Measurements from ENCODE around the gene PHPT1. TPM values are rescaled to one million over a fixed set of nuclear protein-coding genes. Genes with fewer than 3 reads are reported as not detected.
"Not testable (repeated sequence)": the region's sequence is repeated elsewhere in the genome, so short reads cannot be mapped to it uniquely, and the experiment has no call there.

PHPT1 gene
- total RNA-seq, 1 experiment from 2014 or later: 70.5 TPM

DNA sequence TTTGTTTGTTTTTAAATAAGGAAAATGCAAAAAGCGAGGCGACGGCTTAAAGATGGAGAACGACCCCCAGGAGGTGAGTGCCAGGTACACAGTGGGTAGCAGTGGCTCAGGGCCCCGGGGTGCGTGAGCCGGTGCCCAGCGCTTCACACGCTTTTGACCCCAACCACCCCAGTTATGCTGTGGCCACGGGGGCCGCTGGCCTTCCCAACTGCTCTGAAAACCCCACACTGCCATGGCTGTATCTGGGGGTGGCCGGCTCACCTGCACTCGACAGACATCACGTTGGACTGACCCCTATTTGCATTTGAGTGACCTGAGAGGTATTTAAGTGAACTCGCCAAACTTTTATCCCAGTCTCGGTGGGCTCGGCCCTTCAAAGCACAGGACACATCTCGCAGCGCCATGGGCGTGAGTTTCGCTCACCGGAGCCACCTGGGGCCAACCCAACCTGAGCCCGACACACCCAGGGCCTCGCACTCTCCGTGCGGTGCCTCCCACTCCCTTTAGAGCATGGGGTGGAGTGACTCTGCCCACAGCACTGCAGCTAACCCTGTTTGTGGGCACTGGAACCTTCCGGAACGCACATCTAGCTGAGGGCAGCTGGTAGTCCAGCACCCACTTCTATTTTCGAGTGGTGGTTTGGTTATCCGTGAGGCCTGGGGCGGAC, 20.6 kb upstream of the PHPT1 start:
- H3K4me3 ChIP-seq: no peak overlapping the region
- peaks cover 74% of the 10 kb centered on the region for H3K36me3 ChIP-seq
- no peaks in the 10 kb centered on the region for H3K4me1 ChIP-seq (replicated peaks)
- H3K27me3 ChIP-seq (replicated peaks): no peaks in the 10 kb centered on the region
- DNase-seq (ENCODE audit: low read depth in 1 of 2, low spot score in 2 of 2): no peak
- H3K9me3 ChIP-seq (replicated peaks): no peaks in the 10 kb centered on the region
- H3K27ac ChIP-seq: no peak overlapping the region

DNA sequence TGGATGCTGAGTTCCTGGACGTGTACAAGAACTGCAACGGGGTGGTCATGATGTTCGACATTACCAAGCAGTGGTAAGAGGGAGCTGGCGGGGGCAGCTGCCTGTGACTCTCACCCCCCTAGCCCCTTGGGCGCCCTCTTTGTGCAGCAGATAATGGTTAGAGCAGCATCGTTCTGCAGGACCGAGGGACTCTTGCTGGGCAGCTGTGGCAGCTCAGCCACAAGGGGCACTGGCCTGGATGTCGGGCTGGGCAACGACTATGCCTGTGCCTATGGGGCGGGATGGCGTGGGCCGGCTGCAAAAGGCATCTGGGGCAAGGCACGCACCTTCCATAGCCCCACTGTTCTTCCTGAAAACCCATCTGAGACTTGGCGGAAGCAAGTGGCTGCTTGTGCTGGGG, 19.8 kb upstream of the PHPT1 start:
- no peak overlapping the region for H3K27ac ChIP-seq
- no peaks in the 10 kb centered on the region for H3K27me3 ChIP-seq (replicated peaks)
- peaks cover 72% of the 10 kb centered on the region for H3K36me3 ChIP-seq
- H3K4me1 ChIP-seq (replicated peaks): no peaks in the 10 kb centered on the region
- H3K4me3 ChIP-seq: no peak overlapping the region
- DNase-seq (ENCODE audit: low read depth in 1 of 2, low spot score in 2 of 2): no peak
- H3K9me3 ChIP-seq (replicated peaks): no peaks in the 10 kb centered on the region

DNA sequence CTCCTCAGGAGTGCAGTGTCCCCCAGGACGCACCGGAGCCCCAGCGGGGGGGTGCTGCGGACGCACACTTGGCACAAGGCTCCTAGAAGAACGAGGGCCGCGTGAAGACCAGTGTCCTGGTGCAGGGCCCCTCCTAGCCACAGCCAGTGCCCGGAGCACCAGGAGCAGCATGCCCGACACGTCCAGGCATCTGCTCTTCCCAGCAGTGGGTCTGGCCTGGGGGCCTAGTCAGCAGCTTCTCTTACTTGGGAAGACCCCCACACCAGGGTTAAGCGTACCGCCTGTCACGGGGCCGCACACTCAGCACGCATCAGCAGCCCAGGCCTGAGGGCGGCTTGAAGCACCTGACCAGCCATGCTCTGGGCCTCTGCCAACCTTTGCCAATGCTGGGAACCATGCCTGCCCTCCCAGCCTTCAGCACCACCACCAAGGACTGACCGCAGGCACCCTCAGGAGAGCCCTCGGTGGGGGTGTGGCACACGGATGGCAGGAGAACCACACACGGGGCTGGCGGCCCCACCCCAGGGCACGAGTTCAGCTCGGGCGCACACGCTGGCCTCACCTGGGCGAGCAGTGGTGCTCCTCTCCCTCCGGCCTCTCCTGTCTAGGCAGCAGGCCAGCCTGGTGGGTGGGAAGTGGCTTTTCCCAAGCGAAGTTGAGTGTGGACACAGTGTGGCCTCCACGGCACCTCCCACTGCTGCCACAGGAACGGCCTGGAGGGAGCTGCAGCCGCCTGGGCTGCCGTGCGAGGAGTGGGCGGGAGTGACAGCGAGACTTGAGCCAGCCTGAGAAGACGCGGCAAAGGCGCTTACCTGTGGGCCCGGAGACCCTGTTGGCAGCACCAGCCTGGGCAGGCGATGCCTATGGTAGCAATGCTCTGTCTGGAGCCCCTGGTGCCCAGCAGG, 19.0 kb upstream of the PHPT1 start:
- no peak for DNase-seq (ENCODE audit: low read depth in 1 of 2, low spot score in 2 of 2)
- H3K9me3 ChIP-seq (replicated peaks): no peaks in the 10 kb centered on the region
- no peak overlapping the region for H3K4me3 ChIP-seq
- H3K27ac ChIP-seq: no peak overlapping the region
- no peaks in the 10 kb centered on the region for H3K4me1 ChIP-seq (replicated peaks)
- H3K36me3 ChIP-seq: peaks cover 68% of the 10 kb centered on the region
- H3K27me3 ChIP-seq (replicated peaks): no peaks in the 10 kb centered on the region

DNA sequence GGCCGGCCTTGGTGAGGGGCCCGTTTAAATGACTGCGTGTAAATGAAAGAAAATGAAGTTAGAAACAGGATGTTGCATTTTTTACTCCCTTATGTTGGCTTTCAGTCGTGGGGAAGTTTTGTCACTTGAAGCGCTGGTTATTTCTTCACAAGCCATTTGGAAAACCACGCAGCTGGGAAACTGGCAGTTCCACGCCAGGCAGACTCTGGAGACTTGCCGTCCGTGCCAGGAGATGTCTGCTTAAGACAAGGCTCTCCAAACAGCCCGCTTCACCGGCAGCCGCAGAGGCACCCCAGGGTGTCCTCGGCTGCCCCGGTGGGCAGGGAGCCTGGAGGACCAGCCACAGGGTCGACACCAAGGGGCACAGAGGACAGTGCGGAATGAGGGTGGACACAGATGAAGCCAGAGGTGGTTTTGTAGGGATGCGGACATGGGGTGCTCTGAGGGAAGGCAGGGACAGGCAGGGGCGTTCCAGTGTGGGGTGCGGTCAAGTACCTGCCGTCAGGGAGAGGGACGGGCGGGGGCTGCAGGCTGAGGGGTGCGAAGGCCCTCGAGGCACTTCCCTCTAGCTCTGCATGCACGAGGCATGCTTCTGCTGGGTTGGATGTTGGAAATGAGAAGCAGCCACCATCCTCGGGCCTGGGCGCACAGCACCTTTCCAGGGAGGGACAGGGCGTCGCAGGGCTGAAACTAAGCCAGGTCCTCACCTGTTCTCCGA, 18.0 kb upstream of the PHPT1 start:
- H3K27ac ChIP-seq: no peak overlapping the region
- no peak overlapping the region for H3K4me3 ChIP-seq
- no peaks in the 10 kb centered on the region for H3K9me3 ChIP-seq (replicated peaks)
- no peaks in the 10 kb centered on the region for H3K4me1 ChIP-seq (replicated peaks)
- no peaks in the 10 kb centered on the region for H3K27me3 ChIP-seq (replicated peaks)
- peaks cover 65% of the 10 kb centered on the region for H3K36me3 ChIP-seq
- DNase-seq (ENCODE audit: low read depth in 1 of 2, low spot score in 2 of 2): no peak

DNA sequence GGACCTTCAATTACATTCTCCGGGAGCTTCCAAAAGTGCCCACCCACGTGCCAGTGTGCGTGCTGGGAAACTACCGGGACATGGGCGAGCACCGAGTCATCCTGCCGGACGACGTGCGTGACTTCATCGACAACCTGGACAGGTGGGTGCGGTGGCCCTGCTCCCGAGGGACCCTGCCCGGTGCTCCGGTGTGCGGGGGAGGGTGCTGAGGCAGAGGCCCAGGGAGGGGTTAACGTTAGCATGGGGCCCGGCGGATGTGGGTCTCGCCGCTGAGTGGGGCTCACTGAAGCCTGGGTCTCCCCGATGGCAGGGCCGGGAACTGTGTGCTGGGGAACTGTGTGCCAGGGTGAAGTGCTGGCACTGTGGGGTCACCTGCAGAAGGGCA, 17.5 kb upstream of the PHPT1 start:
- Histone ChIP-seq H3K27ac (no peak overlapping the region), H3K4me1 (replicated peaks) (no peaks in the 10 kb centered on the region), H3K27me3 (replicated peaks) (no peaks in the 10 kb centered on the region), H3K36me3 (peaks cover 67% of the 10 kb centered on the region), H3K9me3 (replicated peaks) (no peaks in the 10 kb centered on the region), H3K4me3 (no peak overlapping the region)
- DNase-seq (ENCODE audit: low read depth in 1 of 2, low spot score in 2 of 2): no peak

DNA sequence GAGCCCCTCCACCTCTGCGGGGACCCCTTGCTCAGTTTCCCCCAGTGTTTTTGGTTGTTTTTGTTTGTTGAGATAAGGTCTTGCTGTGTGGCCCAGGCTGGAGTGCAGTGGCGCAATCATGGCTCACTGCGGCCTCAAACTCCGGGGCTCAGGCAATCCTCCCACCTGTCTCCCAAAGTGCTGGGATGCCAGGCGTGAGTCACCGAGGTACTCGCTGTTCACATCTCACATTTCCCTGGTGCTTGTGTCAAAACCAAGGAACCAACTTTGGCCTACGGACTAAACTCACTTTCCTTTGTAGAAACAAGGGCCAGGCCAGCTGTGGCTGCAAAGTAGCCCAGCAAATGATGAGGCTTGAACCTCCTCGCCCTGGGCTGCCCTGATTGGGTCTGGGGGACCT, 16.6 kb upstream of the PHPT1 start:
- H3K36me3 ChIP-seq: peaks cover 62% of the 10 kb centered on the region
- H3K4me1 ChIP-seq (replicated peaks): no peaks in the 10 kb centered on the region
- DNase-seq (ENCODE audit: low read depth in 1 of 2, low spot score in 2 of 2): no peak
- H3K4me3 ChIP-seq: no peak overlapping the region
- no peak overlapping the region for H3K27ac ChIP-seq
- no peaks in the 10 kb centered on the region for H3K27me3 ChIP-seq (replicated peaks)
- no peaks in the 10 kb centered on the region for H3K9me3 ChIP-seq (replicated peaks)

DNA sequence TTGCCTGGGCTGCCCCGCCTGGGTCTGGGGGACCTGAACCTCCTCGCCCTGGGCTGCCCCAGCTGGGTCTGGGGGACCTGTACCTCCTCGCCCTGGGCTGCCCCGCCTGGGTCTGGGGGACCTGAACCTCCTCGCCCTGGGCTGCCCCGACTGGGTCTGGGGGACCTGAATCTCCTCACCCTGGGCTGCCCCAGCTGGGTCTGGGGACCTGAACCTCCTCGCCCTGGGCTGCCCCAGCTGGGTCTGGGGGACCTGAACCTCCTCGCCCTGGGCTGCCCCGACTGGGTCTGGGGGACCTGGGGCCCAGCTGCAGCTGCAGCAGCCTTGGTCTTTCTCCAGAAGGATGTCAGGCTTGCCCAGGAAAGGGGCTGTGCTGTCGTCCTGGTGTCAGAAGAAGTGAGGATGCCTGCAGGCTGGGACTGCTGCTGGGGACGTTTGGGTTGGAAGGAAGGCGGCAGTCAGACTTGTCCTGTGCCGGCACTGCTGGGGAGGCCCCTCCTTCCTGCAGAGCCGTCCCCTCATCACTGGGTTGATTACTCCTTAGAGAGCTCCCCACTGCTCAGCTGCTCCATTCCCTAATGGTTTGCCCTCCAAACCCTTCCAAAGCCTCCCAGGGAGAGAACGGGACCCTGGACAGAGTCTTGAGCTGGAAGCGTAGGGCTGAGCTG, 15.7 kb upstream of the PHPT1 start:
- not testable (repeated sequence) for DNase-seq (ENCODE audit: low read depth in 1 of 2, low spot score in 2 of 2); H3K4me1 ChIP-seq (replicated peaks); H3K27me3 ChIP-seq (replicated peaks); H3K27ac ChIP-seq; H3K4me3 ChIP-seq; H3K9me3 ChIP-seq (replicated peaks)
- H3K36me3 ChIP-seq: peaks cover 53% of the 10 kb centered on the region

DNA sequence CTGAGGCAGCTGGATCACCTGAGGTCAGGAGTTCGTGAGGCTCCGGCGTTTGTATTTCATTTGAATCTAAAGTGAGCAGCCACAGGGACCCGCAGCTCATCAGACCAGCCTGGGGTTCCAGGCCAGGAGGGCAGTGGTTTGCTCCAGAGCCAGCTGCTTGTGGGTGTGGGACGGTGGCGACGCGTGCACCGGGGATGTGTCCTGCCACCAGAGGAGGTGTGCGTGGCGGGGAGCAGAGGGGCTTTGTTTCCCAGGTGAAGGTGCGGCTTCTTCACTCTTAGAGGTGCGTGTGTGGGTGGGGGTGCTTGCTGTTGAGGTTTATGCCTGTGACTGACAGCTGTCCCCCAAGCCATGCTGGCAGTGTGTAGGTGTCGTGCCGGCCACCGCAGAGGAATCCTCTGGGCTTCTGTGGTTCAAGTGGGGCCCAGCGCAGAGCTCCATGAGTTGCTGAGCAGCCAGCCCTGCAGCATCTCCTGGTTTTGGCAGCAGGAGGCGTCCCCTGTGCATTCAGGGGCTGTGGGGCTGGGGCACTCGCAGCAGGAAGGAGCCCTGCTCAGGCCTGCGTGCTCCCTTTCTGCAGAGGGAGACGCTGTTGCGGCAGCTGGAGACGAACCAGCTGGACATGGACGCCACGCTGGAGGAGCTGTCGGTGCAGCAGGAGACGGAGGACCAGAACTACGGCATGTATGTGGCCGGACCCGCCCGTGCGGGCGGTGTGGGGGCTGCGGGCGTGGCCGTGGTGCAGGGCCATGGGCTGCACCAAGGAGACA, 13.9 kb upstream of the PHPT1 start:
- Histone ChIP-seq H3K4me1 (replicated peaks) (no peaks in the 10 kb centered on the region), H3K4me3 (no peak overlapping the region), H3K27me3 (replicated peaks) (no peaks in the 10 kb centered on the region), H3K27ac (no peak overlapping the region), H3K9me3 (replicated peaks) (no peaks in the 10 kb centered on the region), H3K36me3 (peaks cover 43% of the 10 kb centered on the region)
- DNase-seq (ENCODE audit: low read depth in 1 of 2, low spot score in 2 of 2): no peak

DNA sequence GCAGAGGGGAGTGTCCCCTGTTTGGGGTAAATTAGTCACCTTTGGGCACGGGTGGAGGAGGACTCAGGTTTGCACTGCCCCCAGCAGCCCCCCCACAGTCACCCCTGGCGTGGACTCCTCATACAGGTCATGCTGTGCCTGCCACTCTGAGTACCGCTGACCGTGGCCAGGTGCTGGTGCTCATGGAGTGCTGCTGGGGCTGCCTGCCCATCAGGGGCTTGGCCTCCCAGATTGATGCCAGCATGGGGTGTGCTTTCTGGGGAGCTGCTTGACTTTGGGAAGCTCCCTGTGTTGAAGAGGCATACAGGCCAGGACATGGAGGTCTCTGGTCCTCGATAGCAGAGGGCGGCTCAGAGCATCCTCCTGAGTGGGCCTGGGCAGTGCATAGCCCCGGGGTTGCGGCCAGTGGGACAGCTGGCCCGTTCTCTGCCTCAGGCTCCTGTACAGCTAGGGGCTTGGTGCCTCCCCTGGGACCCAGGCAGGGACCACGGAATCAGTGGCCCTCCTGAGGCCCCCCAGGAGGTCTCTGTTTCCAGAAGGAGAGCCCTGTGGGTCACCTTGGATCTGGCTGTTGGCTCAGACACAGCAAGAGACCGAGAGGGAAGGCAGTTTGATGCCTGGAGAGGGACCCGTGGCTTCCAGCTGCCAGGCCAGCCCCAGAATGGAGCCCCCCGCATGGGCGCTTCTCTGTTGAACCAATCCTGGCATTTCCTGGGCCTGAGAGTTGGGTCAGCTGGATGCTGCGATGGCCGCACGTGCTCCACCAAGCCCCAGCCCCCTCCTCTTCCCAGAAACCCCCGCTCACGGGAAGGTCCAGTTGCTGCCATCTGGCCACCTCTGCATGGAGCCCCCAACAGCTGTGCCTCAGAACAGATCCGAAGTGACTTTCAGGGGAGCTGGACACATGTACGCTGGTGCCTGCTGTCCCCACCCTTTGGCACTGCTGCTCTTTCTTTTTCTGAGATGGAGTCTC, 13.0 kb upstream of the PHPT1 start:
- Histone ChIP-seq H3K27me3 (replicated peaks) (no peaks in the 10 kb centered on the region), H3K27ac (no peak overlapping the region), H3K4me1 (replicated peaks) (no peaks in the 10 kb centered on the region), H3K9me3 (replicated peaks) (no peaks in the 10 kb centered on the region), H3K36me3 (peaks cover 35% of the 10 kb centered on the region), H3K4me3 (no peak overlapping the region)
- DNase-seq (ENCODE audit: low read depth in 1 of 2, low spot score in 2 of 2): no peak

DNA sequence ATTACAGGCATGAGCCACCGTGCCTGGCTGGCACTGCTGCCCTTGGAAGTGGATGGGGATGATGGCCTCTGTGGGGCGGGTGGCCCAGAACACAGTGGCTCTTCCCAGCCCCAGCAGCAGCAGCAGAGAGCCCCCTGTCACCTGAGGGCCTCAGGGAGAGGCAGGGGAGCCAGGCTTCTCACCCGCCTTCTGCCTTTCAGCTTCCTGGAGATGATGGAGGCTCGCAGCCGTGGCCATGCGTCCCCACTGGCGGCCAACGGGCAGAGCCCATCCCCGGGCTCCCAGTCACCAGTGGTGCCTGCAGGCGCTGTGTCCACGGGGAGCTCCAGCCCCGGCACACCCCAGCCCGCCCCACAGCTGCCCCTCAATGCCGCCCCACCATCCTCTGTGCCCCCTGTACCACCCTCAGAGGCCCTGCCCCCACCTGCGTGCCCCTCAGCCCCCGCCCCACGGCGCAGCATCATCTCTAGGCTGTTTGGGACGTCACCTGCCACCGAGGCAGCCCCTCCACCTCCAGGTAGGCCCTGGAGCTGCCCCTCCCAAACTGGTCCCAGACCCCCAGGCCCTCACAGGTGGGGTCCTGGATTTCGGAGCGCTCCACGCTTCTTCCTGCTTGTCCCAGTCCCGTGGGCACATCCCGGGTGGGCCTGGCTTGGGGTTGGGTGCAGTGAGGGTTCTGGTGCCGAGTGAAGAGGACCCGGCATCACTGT, 11.9 kb upstream of the PHPT1 start:
- Histone ChIP-seq H3K4me3 (no peak overlapping the region), H3K36me3 (peaks cover 24% of the 10 kb centered on the region), H3K9me3 (replicated peaks) (no peaks in the 10 kb centered on the region), H3K4me1 (replicated peaks) (peaks cover under 1% of the 10 kb centered on the region), H3K27ac (no peak overlapping the region), H3K27me3 (replicated peaks) (no peaks in the 10 kb centered on the region)
- DNase-seq (ENCODE audit: low read depth in 1 of 2, low spot score in 2 of 2): no peak

DNA sequence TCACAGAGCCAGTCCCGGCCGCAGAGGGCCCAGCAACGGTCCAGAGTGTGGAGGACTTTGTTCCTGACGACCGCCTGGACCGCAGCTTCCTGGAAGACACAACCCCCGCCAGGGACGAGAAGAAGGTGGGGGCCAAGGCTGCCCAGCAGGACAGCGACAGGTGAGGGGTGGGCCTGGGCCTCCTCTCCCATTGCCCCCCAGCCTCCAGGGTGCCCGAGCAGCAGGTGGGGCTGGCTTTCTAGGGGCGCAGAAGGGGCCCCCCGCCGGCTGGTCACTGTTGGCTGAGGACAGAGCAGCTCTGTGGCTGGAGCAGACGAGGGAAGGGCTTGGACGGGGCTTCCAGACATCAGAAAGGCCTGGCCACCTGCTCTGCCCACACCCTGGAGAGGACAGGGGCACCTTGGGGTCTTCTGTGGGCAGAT, 11.3 kb upstream of the PHPT1 start:
- H3K4me3 ChIP-seq; H3K9me3 ChIP-seq (replicated peaks); H3K4me1 ChIP-seq (replicated peaks); DNase-seq (ENCODE audit: low read depth in 1 of 2, low spot score in 2 of 2); H3K27ac ChIP-seq; H3K27me3 ChIP-seq (replicated peaks): not testable (repeated sequence)
- peaks cover 20% of the 10 kb centered on the region for H3K36me3 ChIP-seq
